IMR-90 (cell line): Measurements from ENCODE around the gene PCK2. TPM values are rescaled to one million over a fixed set of nuclear protein-coding genes. Genes with fewer than 3 reads are reported as not detected.

ENCODE experiments used
- ATAC-seq: fragments of 200-7000 bp; cut with Tn5 transposase; 2 replicates; pipeline ENCODE4 v1.9.1; 2020; ENCODE audit warnings: low read depth, mild to moderate bottlenecking, moderate library complexity
- BruUV-seq: library from RNA; stranded (reverse); fragments of 400-500 nt; replicated peaks from 2 replicates; lab custom pipeline; 2021; lab: Mats Ljungman, UMichigan
- CTCF ChIA-PET: fragments of 300-600 bp; formaldehyde crosslinking; extraction: SDS; loops from one replicate; lab custom pipeline; 2021; ENCODE audit warnings: antibody characterized with exemption; lab: Yijun Ruan, JAX
- POLR2A ChIA-PET: fragments of 300-600 bp; sonication (Branson Sonifier 250); formaldehyde crosslinking; loops from one replicate; lab custom pipeline; 2022; ENCODE audit warnings: antibody characterized with exemption; ENCODE audit not compliant: unreplicated experiment; lab: Charles Lee
- DNase-seq: peaks from one replicate; pipeline ENCODE4 v3.0.0; 2013
- H2AFZ ChIP-seq: replicated peaks from 2 replicates; pipeline ENCODE3; 2013; ENCODE audit warnings: low read length, mild to moderate bottlenecking; ENCODE audit not compliant: poor library complexity
- H2AK5ac ChIP-seq: 2 replicates; pipeline ENCODE4 v1.6.1; 2013; ENCODE audit warnings: low read depth, low read length, inconsistent platforms
- H2AK9ac ChIP-seq: replicated peaks from 2 replicates; pipeline ENCODE3; 2013; ENCODE audit warnings: mild to moderate bottlenecking, low read depth, low read length, moderate library complexity; ENCODE audit not compliant: poor library complexity
- H2BK120ac ChIP-seq: 2 replicates; pipeline ENCODE4 v1.6.1; 2013; ENCODE audit warnings: low read depth, low read length, inconsistent platforms
- H2BK15ac ChIP-seq: 3 replicates; pipeline ENCODE4 v1.6.1; 2013; ENCODE audit warnings: low read depth, low read length, inconsistent platforms
- H2BK20ac ChIP-seq: 2 replicates; pipeline ENCODE4 v1.6.1; 2013; ENCODE audit warnings: low read depth, mild to moderate bottlenecking, inconsistent platforms, low read length, moderate library complexity
- H2BK5ac ChIP-seq: 2 replicates; pipeline ENCODE4 v1.6.1; 2013; ENCODE audit warnings: mild to moderate bottlenecking, low read depth, low read length, inconsistent platforms; ENCODE audit not compliant: poor library complexity, severe bottlenecking
- H3K14ac ChIP-seq: replicated peaks from 2 replicates; pipeline ENCODE4 v1.6.1; 2013; ENCODE audit warnings: low read depth, low read length, inconsistent platforms
- H3K18ac ChIP-seq: 2 replicates; pipeline ENCODE4 v1.6.1; 2013; ENCODE audit warnings: low read depth, low read length, control low read depth
- H3K23ac ChIP-seq: 2 replicates; pipeline ENCODE4 v1.6.1; 2013; ENCODE audit warnings: low read depth, low read length, inconsistent platforms
- H3K27ac ChIP-seq: 2 replicates; pipeline ENCODE4 v1.5.1; 2013; ENCODE audit warnings: mild to moderate bottlenecking, control low read depth, low read length; ENCODE audit not compliant: insufficient read depth
- H3K27me3 ChIP-seq: 2 replicates; pipeline ENCODE4 v1.6.1; 2013; ENCODE audit warnings: low read length; ENCODE audit not compliant: control insufficient read depth, insufficient read depth
- H3K36me3 ChIP-seq: 2 replicates; pipeline ENCODE4 v1.6.1; 2013; ENCODE audit warnings: low read length, mixed read lengths; ENCODE audit not compliant: control insufficient read depth, insufficient read depth
- H3K4ac ChIP-seq: 2 replicates; pipeline ENCODE4 v1.6.1; 2013; ENCODE audit warnings: low read depth, low read length, inconsistent platforms
- H3K4me1 ChIP-seq: 2 replicates; pipeline ENCODE4 v1.6.1; 2013; ENCODE audit warnings: low read length, mixed read lengths; ENCODE audit not compliant: control insufficient read depth, insufficient read depth
- H3K4me2 ChIP-seq: 2 replicates; pipeline ENCODE4 v1.6.1; 2013; ENCODE audit warnings: low read depth, mild to moderate bottlenecking, control low read depth, low read length, moderate library complexity
- H3K4me3 ChIP-seq: 2 replicates; pipeline ENCODE4 v1.5.1; 2013; ENCODE audit warnings: low read depth, mild to moderate bottlenecking, control low read depth, low read length, moderate library complexity; ENCODE audit not compliant: insufficient read depth
- H3K56ac ChIP-seq: 2 replicates; pipeline ENCODE4 v1.6.1; 2013; ENCODE audit warnings: low read length, inconsistent platforms; ENCODE audit not compliant: insufficient read depth; ENCODE audit errors: extremely low read depth
- H3K79me1 ChIP-seq, 2 experiments: 2 replicates each; pipeline ENCODE4 v1.6.1; 2013; ENCODE audit warnings: low read length in 2 of 2, inconsistent platforms in 1 of 2, low read depth in 1 of 2
- H3K9ac ChIP-seq: 2 replicates; pipeline ENCODE4 v1.6.1; 2013; ENCODE audit warnings: low read depth, low read length, control low read depth
- H3K9me1 ChIP-seq: 2 replicates; pipeline ENCODE4 v1.6.1; 2013; ENCODE audit warnings: low read length, inconsistent platforms; ENCODE audit not compliant: insufficient read depth
- H3K9me3 ChIP-seq: 2 replicates; pipeline ENCODE4 v1.6.1; 2013; ENCODE audit warnings: low read length; ENCODE audit not compliant: control insufficient read depth, insufficient read depth
- H4K20me1 ChIP-seq: 2 replicates; pipeline ENCODE4 v1.6.1; 2013; ENCODE audit warnings: low read length, inconsistent platforms; ENCODE audit not compliant: insufficient read depth
- H4K5ac ChIP-seq: 2 replicates; pipeline ENCODE4 v1.6.1; 2013; ENCODE audit warnings: mild to moderate bottlenecking, low read depth, low read length, control low read depth
- H4K8ac ChIP-seq, 2 experiments: 2 replicates each; pipeline ENCODE4 v1.6.1; 2013; ENCODE audit warnings: low read depth in 2 of 2, low read length in 2 of 2, control low read depth in 1 of 2, inconsistent platforms in 1 of 2
- H4K91ac ChIP-seq: 2 replicates; pipeline ENCODE4 v1.6.1; 2013; ENCODE audit warnings: low read depth, low read length, inconsistent platforms; ENCODE audit not compliant: insufficient read depth
- CHD1 ChIP-seq: IDR thresholded peaks from 2 replicates; pipeline ENCODE4 v1.6.1; 2012; ENCODE audit warnings: low read depth, low read length, improper control_type of control experiment
- FOS ChIP-seq: fragments of 150-350 bp; IDR thresholded peaks from 2 replicates; pipeline ENCODE4 v1.6.1; 2016; ENCODE audit warnings: low read depth, low read length
- MAZ ChIP-seq: IDR thresholded peaks from 2 replicates; pipeline ENCODE4 v1.6.1; 2012; ENCODE audit warnings: low read depth, mild to moderate bottlenecking, low read length, improper control_type of control experiment, moderate library complexity, borderline replicate concordance
- MXI1 ChIP-seq: IDR thresholded peaks from 2 replicates; pipeline ENCODE4 v1.6.1; 2012; ENCODE audit warnings: low read depth, mild to moderate bottlenecking, low read length, moderate library complexity, borderline replicate concordance
- RAD21 ChIP-seq: IDR thresholded peaks from 2 replicates; pipeline ENCODE4 v1.6.1; 2012; ENCODE audit warnings: low read length, improper control_type of control experiment
- RFX5 ChIP-seq: IDR thresholded peaks from 2 replicates; pipeline ENCODE4 v1.8.0; 2012; ENCODE audit warnings: low read depth, mild to moderate bottlenecking, low read length, moderate library complexity
- SMC3 ChIP-seq: fragments of 150-350 bp; IDR thresholded peaks from 2 replicates; pipeline ENCODE4 v1.6.1; 2016; ENCODE audit warnings: low read depth, mild to moderate bottlenecking, antibody characterized with exemption, low read length, moderate library complexity
- WGBS, 2 experiments: methylation state at CpG; one replicate each; pipeline versions ENCODE4 v1.1.5 to v1.1.7; 2013; ENCODE audit warnings: missing lambda C conversion rate in 2 of 2; ENCODE audit not compliant: insufficient read length in 1 of 2; ENCODE audit errors: extremely low coverage in 2 of 2; 5-methylcytosine and 5-hydroxymethylcytosine counted together
- dilution Hi-C: fragments of 300-500 bp; cut with HindIII; formaldehyde crosslinking; loops from one replicate; pipeline ENCODE4 v1.14.3; 2018; ENCODE audit warnings: low sequenced_read_pairs; ENCODE audit not compliant: unreplicated experiment
- in situ Hi-C: fragments of 300-500 bp; cut with MboI; formaldehyde crosslinking; loops from 3 replicates; pipeline ENCODE4 v1.14.3; 2019; ENCODE audit warnings: low sequenced_read_pairs, inconsistent platforms, mixed read lengths
- intact Hi-C: fragments of 100-400 bp; cut with micrococcal nuclease; formaldehyde crosslinking; loops from 2 replicates; pipeline ENCODE4 v1.10.0; 2022
- polyA plus RNA-seq, 3 experiments: library from polyadenylated mRNA; depleted of rRNA; stranded (reverse); fragments of >200 nt; gene quantifications; 2 replicates each; pipeline ENCODE4 v1.2.3, GENCODE V29; 2012; ENCODE audit warnings: low replicate concordance in 1 of 3
- total RNA-seq: library from RNA; depleted of rRNA; stranded (reverse); fragments of >200 nt; gene quantifications from 2 replicates; pipeline ENCODE4 v1.2.3, GENCODE V29; 2012
- TF ChIP-seq, protein P1 (sequence below): fragments of 150-350 bp; IDR thresholded peaks from 2 replicates; pipeline ENCODE4 v1.6.1; 2017; ENCODE audit warnings: mild to moderate bottlenecking, antibody characterized with exemption, low read length, low read depth

The PCK2 gene
- total and polyA plus RNA-seq, 2 of the 4 experiments (the other 2 are of a cell fraction), result 13.4 to 29.4 TPM

DNA sequence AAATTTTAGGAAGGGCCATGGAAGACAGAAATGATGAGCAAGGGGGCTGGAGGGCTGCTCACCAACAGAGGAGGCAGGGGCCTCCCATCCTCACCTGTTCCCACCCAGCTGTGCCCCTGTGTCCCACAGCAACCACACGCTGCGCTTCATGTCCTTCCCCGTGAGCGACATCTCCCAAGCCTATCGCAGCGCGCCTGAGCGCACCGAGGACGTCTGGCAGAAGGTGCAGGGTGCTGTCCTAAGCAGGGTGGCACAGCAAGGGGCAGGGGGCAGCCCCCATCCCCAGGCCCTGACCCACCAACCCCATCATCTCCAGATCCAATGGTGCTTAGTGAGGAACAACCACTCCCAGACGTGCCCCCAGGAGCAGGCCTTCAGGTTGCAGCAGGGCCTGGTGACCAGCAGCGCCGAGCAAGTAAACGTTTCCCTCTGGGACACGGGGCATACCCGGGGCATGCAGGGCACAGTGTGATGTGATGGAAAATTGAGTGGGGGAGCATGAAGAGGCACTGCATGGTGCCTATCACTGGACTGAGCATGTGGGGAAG is 34.2 kb upstream of the PCK2 start:
- Histone ChIP-seq H2BK120ac (no peak overlapping the region), H4K20me1 (no peaks in the 10 kb centered on the region), H3K27ac (no peak overlapping the region), H3K4me3 (no peak overlapping the region), H3K23ac (no peak overlapping the region), H3K56ac (no peak overlapping the region), H4K91ac (no peak overlapping the region), H3K27me3 (peaks cover 32% of the 10 kb centered on the region; the same call in 1 of the 2 replicates), H4K5ac (no peak overlapping the region), H3K9me3 (no peaks in the 10 kb centered on the region), H3K4me1 (no peaks in the 10 kb centered on the region), H2AFZ (no peak overlapping the region), H3K4me2 (no peak overlapping the region), H3K18ac (no peak overlapping the region), H3K9ac (no peak overlapping the region), H2BK5ac (no peak overlapping the region), H2BK15ac (no peak overlapping the region), H2BK20ac (no peak overlapping the region), H3K4ac (no peak overlapping the region), H3K79me1 (no peaks in the 10 kb centered on the region), H3K14ac (no peak overlapping the region), H2AK9ac (no peak overlapping the region), H3K36me3 (no peaks in the 10 kb centered on the region), H2AK5ac (no peak overlapping the region), H3K9me1 (no peaks in the 10 kb centered on the region), H4K8ac (no peak overlapping the region)
- intact Hi-C loops, result loop anchor here (2.0 kb wide), 1 partner anchor 45 kb away; no protein-coding TSS in a partner anchor
- dilution Hi-C loops, result no loop called here
- DNase-seq (no peak), ATAC-seq (no peak)
- WGBS, 2 experiments, result 83% methylated on average over 4 of the region's 16 CpGs; no CpG with 5 or more reads in 1 of the 2 experiments
- TF ChIP-seq RAD21 (no peak), RFX5 (no peak), SMC3 (no peak), MAZ (no peak), MXI1 (no peak), FOS (no peak), CHD1 (no peak)
- TF ChIP-seq, protein P1, sequence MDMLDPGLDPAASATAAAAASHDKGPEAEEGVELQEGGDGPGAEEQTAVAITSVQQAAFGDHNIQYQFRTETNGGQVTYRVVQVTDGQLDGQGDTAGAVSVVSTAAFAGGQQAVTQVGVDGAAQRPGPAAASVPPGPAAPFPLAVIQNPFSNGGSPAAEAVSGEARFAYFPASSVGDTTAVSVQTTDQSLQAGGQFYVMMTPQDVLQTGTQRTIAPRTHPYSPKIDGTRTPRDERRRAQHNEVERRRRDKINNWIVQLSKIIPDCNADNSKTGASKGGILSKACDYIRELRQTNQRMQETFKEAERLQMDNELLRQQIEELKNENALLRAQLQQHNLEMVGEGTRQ, result no peak
- BruUV-seq, result no TSS peak
- ChIA-PET POLR2A (no interaction called here), CTCF (no interaction called here)
- in situ Hi-C loops, result loop anchor here (5.0 kb wide), 1 partner anchor 32 kb away; the partner anchor contains the start of gene PCK2
